ENCODE results near the gene SGO2. TPM values are rescaled to one million over a fixed set of nuclear protein-coding genes. Genes with fewer than 3 reads are reported as not detected.

SGO2 gene
- total and polyA plus RNA-seq, 9 of the 15 experiments (the other 6 are each of a cell fraction or from before 2014, with no cell fraction given), result 14.5 to 25.9 (median 16.6) TPM

DNA sequence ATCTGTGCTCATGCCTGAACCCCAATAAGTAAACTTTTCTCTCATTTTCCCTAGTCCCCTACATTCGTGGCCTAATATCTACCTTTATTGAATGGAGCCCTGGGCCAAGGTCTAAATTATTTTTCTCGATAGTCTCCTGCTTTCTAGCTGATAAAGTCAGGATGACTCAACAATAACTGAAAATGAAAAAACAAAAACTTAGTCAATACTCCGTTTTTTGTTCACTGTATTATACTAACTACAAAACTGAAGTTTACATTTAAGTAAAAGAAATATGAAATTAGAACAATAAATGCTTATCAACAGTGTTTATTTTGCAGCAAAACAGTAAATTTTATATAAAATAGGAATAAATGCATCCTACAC lies 92.0 kb downstream of the SGO2 start (continued):
- no peak for TF ChIP-seq TAF1 (IDR thresholded peaks at IDR 0.05; ENCODE audit: control insufficient read depth, extremely low read depth, insufficient read depth, low read length, severe bottlenecking)
- no peak for TF ChIP-seq FOXM1 (IDR thresholded peaks at IDR 0.05; ENCODE audit: low read depth)
- no peak for TF ChIP-seq FOXM1 (CRISPR knock-in tag; IDR thresholded peaks at IDR 0.05; ENCODE audit: low read depth)
- TF ChIP-seq ZNF699 (CRISPR knock-in tag; IDR thresholded peaks at IDR 0.05; ENCODE audit: insufficient replicate concordance), result no peak
- no peak for TF ChIP-seq ILF3 (IDR thresholded peaks at IDR 0.05; ENCODE audit: borderline replicate concordance)
- peak; percentile 50; the same call in 1 of the 2 replicates for TF ChIP-seq NFE2 (IDR thresholded peaks at IDR 0.05; ENCODE audit: low read depth)
- peak; percentile 78 for TF ChIP-seq MAFG (tag; conservative IDR thresholded peaks at IDR 0.05)
- TF ChIP-seq FOXJ3 (CRISPR knock-in tag; IDR thresholded peaks at IDR 0.05), result no peak
- TF ChIP-seq C11orf30 (IDR thresholded peaks at IDR 0.05; ENCODE audit: low read depth), result peak; percentile 38; the same call in 1 of the 2 replicates

DNA sequence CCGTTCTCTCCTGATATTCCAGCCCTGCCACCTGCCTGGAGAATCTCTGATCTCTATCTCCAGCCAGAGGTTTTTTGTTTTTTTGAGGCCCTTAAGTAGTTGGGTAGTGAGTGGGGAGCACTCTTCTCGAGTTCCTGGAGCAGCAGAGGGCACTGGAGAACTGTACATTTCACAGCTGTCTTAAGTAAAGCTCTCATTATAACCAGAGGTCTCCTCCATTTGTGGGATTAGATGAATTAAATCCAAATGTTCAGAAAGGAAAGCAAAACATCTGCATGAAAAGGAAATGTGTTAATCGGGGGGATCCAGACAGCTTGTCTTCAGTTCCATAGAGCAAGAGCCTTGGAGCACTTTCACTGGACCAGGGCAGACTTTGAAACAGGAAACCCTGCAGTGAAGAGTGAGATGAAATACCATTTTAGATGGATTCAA lies 92.6 kb downstream of the SGO2 start:
- in situ Hi-C loops (cut with MboI), result no loop called here
- Histone ChIP-seq H3K9me3 (replicated peaks; ENCODE audit: control insufficient read depth, insufficient read depth, low read depth, low read length) (no peaks in the 10 kb centered on the region), H3K9ac (ENCODE audit: insufficient read depth in 1 of 2, low read depth in 2 of 2, low read length in 2 of 2) (no peak overlapping the region), H3K79me2 (ENCODE audit: control insufficient read depth, insufficient read depth, low read length) (no peaks in the 10 kb centered on the region), H3K36me3 (ENCODE audit: control insufficient read depth, insufficient read depth, low read length) (no peaks in the 10 kb centered on the region), H3K27ac (ENCODE audit: extremely low read depth, low read depth, low read length) (no peak overlapping the region), H4K20me1 (replicated peaks; ENCODE audit: control insufficient read depth, insufficient read depth, low read length) (no peaks in the 10 kb centered on the region), H3K9me1 (ENCODE audit: control insufficient read depth, insufficient read depth, low read length) (no peaks in the 10 kb centered on the region), H2AFZ (ENCODE audit: low read depth, low read length) (no peak overlapping the region), H3K4me3 (no peak overlapping the region), H3K27me3 (ENCODE audit: control insufficient read depth in 2 of 2, insufficient read depth in 2 of 2, low read length in 2 of 2) (peaks cover 0 to 4% of the 10 kb centered on the region in 2 experiments; a peak in 1 of 5 replicates), H3K4me2 (ENCODE audit: insufficient read depth, low read length) (no peak overlapping the region), H3K4me1 (replicated peaks in 1 of 2; ENCODE audit: control insufficient read depth in 2 of 2, insufficient read depth in 2 of 2, low read length in 2 of 2) (peaks cover 0 to 5% of the 10 kb centered on the region in 2 experiments; a peak in 2 of 5 replicates)
- DNase-seq (ENCODE audit: extremely low read depth in 1 of 4, low spot score in 3 of 4), result peak in 2 of 4 experiments; percentile 23 to 30
- FAIRE-seq, result no peak
- ATAC-seq, result peak; percentile 84
- CTCF ChIA-PET (ENCODE audit: low intra/inter-chr PET ratio), result interaction anchor here (0.9 to 1.0 kb wide), 2 partner anchors 84 to 85 kb away, joined by 3 read pairs; no protein-coding TSS in a partner anchor
- intact Hi-C loops (cut with micrococcal nuclease), result loop anchor here (1.0 to 10.0 kb wide), 2 partner anchors 85 to 134 kb away; no protein-coding TSS in a partner anchor
- POLR2A ChIA-PET, result interaction anchor here (1.0 kb wide), 1 partner anchor 12 kb away, joined by 3 read pairs; no protein-coding TSS in a partner anchor
- WGBS (ENCODE audit: insufficient coverage, low coverage, missing lambda C conversion rate), result 13% methylated on average over 2 of the region's 3 CpGs
- no TSS peak for BruUV-seq (replicated peaks)
- peak; percentile 50 to 70; a peak in 3 of 4 replicates for TF ChIP-seq RAD21 (CRISPR knock-in tag; conservative IDR thresholded peaks at IDR 0.05 in 1 of 2, IDR thresholded peaks at IDR 0.05 in 1 of 2)
- TF ChIP-seq, protein P1, sequence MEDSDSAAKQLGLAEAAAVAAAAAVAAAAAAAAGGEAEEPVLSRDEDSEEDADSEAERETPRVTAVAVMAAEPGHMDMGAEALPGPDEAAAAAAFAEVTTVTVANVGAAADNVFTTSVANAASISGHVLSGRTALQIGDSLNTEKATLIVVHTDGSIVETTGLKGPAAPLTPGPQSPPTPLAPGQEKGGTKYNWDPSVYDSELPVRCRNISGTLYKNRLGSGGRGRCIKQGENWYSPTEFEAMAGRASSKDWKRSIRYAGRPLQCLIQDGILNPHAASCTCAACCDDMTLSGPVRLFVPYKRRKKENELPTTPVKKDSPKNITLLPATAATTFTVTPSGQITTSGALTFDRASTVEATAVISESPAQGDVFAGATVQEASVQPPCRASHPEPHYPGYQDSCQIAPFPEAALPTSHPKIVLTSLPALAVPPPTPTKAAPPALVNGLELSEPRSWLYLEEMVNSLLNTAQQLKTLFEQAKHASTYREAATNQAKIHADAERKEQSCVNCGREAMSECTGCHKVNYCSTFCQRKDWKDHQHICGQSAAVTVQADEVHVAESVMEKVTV (CRISPR knock-in tag; IDR thresholded peaks at IDR 0.05), result 0 out of 2 replicates have a peak, but pooled peaks have one; percentile 40
- no peak for TF ChIP-seq NCOR1 (IDR thresholded peaks at IDR 0.05)
- peak; percentile 27; the same call in 1 of the 2 replicates for TF ChIP-seq ZNF263 (CRISPR knock-in tag; IDR thresholded peaks at IDR 0.05; ENCODE audit: borderline replicate concordance)
- TF ChIP-seq NR1H2 (CRISPR knock-in tag; IDR thresholded peaks at IDR 0.05), result no peak
- TF ChIP-seq, protein P2, sequence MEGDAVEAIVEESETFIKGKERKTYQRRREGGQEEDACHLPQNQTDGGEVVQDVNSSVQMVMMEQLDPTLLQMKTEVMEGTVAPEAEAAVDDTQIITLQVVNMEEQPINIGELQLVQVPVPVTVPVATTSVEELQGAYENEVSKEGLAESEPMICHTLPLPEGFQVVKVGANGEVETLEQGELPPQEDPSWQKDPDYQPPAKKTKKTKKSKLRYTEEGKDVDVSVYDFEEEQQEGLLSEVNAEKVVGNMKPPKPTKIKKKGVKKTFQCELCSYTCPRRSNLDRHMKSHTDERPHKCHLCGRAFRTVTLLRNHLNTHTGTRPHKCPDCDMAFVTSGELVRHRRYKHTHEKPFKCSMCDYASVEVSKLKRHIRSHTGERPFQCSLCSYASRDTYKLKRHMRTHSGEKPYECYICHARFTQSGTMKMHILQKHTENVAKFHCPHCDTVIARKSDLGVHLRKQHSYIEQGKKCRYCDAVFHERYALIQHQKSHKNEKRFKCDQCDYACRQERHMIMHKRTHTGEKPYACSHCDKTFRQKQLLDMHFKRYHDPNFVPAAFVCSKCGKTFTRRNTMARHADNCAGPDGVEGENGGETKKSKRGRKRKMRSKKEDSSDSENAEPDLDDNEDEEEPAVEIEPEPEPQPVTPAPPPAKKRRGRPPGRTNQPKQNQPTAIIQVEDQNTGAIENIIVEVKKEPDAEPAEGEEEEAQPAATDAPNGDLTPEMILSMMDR (IDR thresholded peaks at IDR 0.05 in 2 of 3, conservative IDR thresholded peaks at IDR 0.05 in 1 of 3; ENCODE audit: insufficient read depth in 2 of 3, low read depth in 1 of 3, low read length in 3 of 3), result peak; percentile 25 to 45 (median 30); a peak in 3 of 6 replicates
- no peak for TF ChIP-seq FOSL1 (tag; conservative IDR thresholded peaks at IDR 0.05)

Measured in K562 (cell line).